HFF-Myc (cell line): Measurements from ENCODE around the gene ENOX1.

Experiments
- DNase-seq: peaks from one replicate; pipeline ENCODE4 v3.0.0-alpha.2; 2011; ENCODE audit warnings: low read depth; ENCODE audit errors: extremely low read depth
- H3K4me3 ChIP-seq: replicated peaks from 2 replicates; pipeline ENCODE4 v1.5.1; 2011; ENCODE audit warnings: low read depth, mild to moderate bottlenecking, control low read depth, low read length
- TF ChIP-seq, protein P1 (sequence below): IDR thresholded peaks from 2 replicates; pipeline ENCODE4 v1.5.1; 2012; ENCODE audit warnings: mild to moderate bottlenecking, low read depth, low read length, control low read depth; ENCODE audit errors: missing control alignments

ENOX1 gene

GRCh38 chr13:43720780-43721397 lies 65.9 kb downstream of the ENOX1 start:
- TF ChIP-seq, protein P1, sequence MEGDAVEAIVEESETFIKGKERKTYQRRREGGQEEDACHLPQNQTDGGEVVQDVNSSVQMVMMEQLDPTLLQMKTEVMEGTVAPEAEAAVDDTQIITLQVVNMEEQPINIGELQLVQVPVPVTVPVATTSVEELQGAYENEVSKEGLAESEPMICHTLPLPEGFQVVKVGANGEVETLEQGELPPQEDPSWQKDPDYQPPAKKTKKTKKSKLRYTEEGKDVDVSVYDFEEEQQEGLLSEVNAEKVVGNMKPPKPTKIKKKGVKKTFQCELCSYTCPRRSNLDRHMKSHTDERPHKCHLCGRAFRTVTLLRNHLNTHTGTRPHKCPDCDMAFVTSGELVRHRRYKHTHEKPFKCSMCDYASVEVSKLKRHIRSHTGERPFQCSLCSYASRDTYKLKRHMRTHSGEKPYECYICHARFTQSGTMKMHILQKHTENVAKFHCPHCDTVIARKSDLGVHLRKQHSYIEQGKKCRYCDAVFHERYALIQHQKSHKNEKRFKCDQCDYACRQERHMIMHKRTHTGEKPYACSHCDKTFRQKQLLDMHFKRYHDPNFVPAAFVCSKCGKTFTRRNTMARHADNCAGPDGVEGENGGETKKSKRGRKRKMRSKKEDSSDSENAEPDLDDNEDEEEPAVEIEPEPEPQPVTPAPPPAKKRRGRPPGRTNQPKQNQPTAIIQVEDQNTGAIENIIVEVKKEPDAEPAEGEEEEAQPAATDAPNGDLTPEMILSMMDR, result no peak
- H3K4me3 ChIP-seq, result no peak overlapping the region
- DNase-seq, result no peak

DNA sequence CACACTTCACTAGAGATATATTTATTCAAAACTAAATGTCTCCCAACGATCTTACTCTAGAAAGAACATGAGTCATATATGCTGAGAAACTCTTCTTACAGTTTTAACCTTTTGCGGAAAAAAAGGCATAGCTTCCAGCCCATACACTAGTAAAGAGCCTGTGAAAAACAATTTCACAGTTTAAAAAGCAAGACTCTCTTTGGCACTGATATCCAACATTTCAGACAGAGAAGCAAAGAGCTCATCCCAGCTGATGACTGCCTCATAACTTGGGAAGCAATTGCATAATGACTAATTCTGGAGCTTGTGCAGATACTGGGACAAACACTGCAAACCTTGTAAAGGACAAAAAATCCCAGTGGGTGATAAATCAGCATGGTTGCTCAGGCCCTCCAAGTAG lies 88.0 kb downstream of the ENOX1 start:
- TF ChIP-seq, protein P1, result no peak
- DNase-seq, result no peak
- no peak overlapping the region for H3K4me3 ChIP-seq

- TF ChIP-seq, protein P1, result no peak
- H3K4me3 ChIP-seq, result no peak overlapping the region
- DNase-seq, result no peak
Observed at GRCh38 chr13:43698009-43698408, 88.8 kb downstream of the ENOX1 start.

GRCh38 chr13:43697323-43697722 lies 89.4 kb downstream of the ENOX1 start:
- H3K4me3 ChIP-seq, result no peak overlapping the region

DNA sequence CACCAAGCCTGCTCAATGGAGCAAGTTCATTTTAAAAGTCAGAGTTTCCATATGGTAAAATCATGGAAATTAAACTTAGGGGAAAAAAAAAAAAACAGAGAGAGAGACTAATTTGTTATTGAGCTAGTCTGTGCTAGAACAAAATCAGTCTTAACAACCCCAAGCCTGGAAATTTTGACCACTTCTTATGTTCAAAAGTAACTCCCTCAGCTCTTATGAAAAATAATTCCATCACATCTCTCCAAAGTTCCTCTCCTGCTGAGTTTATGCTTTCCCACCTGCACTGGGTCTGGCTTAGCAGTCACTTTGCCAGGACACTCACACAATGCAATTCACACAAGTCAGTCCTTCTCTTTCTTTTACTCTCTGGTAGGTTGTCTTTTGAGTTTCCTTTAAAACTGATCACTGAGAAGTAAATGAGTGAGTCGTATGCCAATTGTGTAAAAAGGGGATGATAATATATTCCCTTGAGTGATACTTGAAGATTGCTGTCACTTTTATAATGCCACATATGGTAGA lies 92.6 kb downstream of the ENOX1 start:
- DNase-seq, result no peak
- TF ChIP-seq, protein P1, result no peak
- H3K4me3 ChIP-seq, result no peak overlapping the region

More at GRCh38 chr13:43697323-43697722, 89.4 kb downstream of the ENOX1 start:
- TF ChIP-seq, protein P1, result no peak
- DNase-seq, result no peak

DNA sequence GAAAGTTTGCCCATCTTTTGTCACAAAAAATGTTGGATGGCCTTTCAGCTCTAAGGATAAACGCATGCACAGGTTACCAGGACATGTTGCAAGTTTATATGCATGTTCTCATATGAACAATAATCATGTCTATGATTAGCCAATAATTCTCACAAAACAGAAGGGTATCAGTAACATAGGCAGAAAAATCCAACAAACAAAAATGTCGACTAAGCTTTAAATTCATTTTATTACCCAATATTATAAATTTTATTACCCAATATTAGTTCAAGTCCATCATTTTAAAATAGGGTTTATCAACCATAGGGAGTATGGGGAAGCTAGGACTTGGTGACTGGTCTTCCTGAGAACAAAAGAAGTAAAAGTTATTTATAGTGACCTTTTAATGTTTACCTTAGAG lies 93.1 kb downstream of the ENOX1 start:
- DNase-seq, result no peak
- TF ChIP-seq, protein P1, result no peak
- no peak overlapping the region for H3K4me3 ChIP-seq
